ENCODE data around the gene GRXCR1. TPM values are rescaled to one million over a fixed set of nuclear protein-coding genes. Genes with fewer than 3 reads are reported as not detected.

Gene GRXCR1
- polyA plus RNA-seq, 1 of the 3 experiments (the other 2 are of a cell fraction), result not detected

DNA sequence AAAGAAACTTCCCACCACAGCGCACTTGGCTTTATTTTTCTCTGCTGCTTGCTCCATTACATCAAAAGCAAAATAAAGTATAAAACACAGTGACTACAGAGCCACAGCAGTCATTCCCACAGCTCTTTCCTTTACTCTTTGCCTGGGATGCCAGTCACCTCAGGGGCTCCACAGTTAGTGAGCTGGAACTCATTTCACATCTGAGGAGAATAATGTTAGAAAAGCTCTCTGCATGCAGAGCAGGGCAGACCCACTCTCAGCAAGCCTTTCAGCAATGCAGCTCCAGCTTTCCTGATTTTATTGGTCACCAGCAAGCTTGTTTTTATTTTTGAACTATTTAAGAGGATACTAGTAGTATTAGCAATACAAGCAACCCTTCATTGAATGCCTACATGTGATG lies 13.8 kb downstream of the GRXCR1 start (continued):
- TF ChIP-seq, protein P1, sequence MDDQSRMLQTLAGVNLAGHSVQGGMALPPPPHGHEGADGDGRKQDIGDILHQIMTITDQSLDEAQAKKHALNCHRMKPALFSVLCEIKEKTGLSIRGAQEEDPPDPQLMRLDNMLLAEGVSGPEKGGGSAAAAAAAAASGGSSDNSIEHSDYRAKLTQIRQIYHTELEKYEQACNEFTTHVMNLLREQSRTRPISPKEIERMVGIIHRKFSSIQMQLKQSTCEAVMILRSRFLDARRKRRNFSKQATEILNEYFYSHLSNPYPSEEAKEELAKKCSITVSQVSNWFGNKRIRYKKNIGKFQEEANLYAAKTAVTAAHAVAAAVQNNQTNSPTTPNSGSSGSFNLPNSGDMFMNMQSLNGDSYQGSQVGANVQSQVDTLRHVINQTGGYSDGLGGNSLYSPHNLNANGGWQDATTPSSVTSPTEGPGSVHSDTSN (IDR thresholded peaks at IDR 0.05), result no peak
- TF ChIP-seq, protein P2, sequence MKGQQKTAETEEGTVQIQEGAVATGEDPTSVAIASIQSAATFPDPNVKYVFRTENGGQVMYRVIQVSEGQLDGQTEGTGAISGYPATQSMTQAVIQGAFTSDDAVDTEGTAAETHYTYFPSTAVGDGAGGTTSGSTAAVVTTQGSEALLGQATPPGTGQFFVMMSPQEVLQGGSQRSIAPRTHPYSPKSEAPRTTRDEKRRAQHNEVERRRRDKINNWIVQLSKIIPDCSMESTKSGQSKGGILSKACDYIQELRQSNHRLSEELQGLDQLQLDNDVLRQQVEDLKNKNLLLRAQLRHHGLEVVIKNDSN (IDR thresholded peaks at IDR 0.05; ENCODE audit: borderline replicate concordance, low read depth), result no peak
- TF ChIP-seq, protein P3, sequence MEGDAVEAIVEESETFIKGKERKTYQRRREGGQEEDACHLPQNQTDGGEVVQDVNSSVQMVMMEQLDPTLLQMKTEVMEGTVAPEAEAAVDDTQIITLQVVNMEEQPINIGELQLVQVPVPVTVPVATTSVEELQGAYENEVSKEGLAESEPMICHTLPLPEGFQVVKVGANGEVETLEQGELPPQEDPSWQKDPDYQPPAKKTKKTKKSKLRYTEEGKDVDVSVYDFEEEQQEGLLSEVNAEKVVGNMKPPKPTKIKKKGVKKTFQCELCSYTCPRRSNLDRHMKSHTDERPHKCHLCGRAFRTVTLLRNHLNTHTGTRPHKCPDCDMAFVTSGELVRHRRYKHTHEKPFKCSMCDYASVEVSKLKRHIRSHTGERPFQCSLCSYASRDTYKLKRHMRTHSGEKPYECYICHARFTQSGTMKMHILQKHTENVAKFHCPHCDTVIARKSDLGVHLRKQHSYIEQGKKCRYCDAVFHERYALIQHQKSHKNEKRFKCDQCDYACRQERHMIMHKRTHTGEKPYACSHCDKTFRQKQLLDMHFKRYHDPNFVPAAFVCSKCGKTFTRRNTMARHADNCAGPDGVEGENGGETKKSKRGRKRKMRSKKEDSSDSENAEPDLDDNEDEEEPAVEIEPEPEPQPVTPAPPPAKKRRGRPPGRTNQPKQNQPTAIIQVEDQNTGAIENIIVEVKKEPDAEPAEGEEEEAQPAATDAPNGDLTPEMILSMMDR (IDR thresholded peaks at IDR 0.05), result no peak

DNA sequence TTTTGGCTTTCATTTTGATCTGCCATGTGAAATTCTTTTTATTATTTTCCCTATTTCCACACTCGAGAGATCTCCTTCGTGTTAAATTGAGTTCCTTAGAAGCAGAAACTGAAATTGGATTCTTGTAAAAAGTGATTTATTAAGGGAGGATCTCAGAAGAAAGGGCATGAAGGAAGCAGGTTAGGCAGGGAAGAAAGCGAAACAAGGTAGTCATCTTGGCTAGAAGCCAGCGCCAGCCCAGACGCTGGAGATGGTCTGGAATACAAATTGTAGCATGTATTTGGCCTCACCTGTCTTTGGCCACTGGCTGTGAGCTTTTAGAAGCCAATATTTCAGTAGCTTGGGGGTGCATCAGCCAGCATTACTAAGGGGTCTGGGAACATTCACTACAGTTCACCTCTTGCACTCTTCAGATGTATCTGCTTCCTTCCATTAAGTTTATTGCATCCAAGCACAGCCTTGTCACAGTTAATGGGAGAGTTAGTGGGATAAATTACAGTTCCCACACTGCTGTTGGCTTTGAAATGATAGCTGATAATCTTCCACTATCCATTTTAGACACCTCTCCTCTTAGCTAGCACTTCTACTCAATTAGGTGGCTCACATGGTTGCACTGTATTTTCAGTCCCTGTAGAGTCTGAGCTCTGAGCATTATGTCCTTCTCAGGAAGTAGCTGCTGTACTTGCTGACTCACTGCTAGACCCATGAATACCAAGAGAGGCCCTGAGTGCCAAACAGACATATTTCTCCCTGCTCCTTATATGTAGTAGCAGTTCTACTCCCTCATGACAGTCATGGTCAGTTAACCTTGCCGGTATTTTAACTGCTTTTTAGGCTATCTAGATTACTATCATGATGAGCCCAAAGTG lies 14.6 kb downstream of the GRXCR1 start:
- H3K4me2 ChIP-seq, result no peak overlapping the region
- H3K79me2 ChIP-seq (ENCODE audit: insufficient read depth), result no peaks in the 10 kb centered on the region
- H3K4me1 ChIP-seq (ENCODE audit: control insufficient read depth in 1 of 2, insufficient read depth in 2 of 2, low read depth in 1 of 2, low read length in 1 of 2), result peaks cover 0 to 10% of the 10 kb centered on the region in 2 experiments; a peak in 1 of 4 replicates
- no peaks in the 10 kb centered on the region for H4K20me1 ChIP-seq (ENCODE audit: insufficient read depth)
- 39% methylated on average over 6 of the region's 6 CpGs for WGBS (ENCODE audit: low lambda C conversion rate)
- no peaks in the 10 kb centered on the region for H3F3A ChIP-seq (replicated peaks; ENCODE audit: insufficient read depth)
- H3K9me3 ChIP-seq, result no peaks in the 10 kb centered on the region
- DNase-seq, result no peak
- H3K27me3 ChIP-seq (ENCODE audit: insufficient read depth), result no peaks in the 10 kb centered on the region
- ChIA-PET POLR2A (no interaction called here), CTCF (interaction anchor here (0.9 kb wide), 1 partner anchor 58 kb away, joined by 3 read pairs; no protein-coding TSS in a partner anchor)
- no peaks in the 10 kb centered on the region for H3K9me2 ChIP-seq
- no peak overlapping the region for H3K9ac ChIP-seq
- no peaks in the 10 kb centered on the region for H3K36me3 ChIP-seq (replicated peaks in 1 of 2; ENCODE audit: control insufficient read depth in 1 of 2, insufficient read depth in 2 of 2, low read length in 1 of 2)
- no peak overlapping the region; a peak in 1 of 4 replicates for H3K4me3 ChIP-seq (ENCODE audit: low read depth in 2 of 2, low read length in 1 of 2)
- TF ChIP-seq YY1 (IDR thresholded peaks at IDR 0.05; ENCODE audit: low read depth) (no peak), RFX5 (IDR thresholded peaks at IDR 0.05; ENCODE audit: low read length) (no peak)
- no peak overlapping the region for H2AFZ ChIP-seq (ENCODE audit: low read depth)
- no peak overlapping the region for H3K27ac ChIP-seq (ENCODE audit: low read depth in 2 of 2, low read length in 1 of 2)

DNA sequence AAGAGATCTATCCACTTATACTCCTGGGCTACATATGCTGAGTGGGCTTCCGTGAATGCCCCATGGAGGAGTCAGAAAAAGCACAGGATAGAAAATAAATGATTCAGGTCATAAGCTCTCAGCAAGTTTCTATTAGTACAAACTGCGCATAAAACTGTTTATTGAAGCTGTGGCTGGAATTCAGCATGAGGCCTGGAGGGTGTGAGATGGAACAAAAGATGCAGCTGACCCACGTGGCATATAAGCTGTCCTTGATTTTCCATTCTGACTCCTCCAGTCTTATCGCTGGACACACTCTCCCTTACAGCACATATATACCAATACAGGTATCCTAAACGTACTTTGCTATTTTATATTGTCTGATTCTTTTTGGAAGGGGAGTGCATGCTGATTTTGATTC lies 17.9 kb downstream of the GRXCR1 start:
- 23% methylated on average over 5 of the region's 5 CpGs for WGBS (ENCODE audit: low lambda C conversion rate)
- H4K20me1 ChIP-seq (ENCODE audit: insufficient read depth), result no peaks in the 10 kb centered on the region
- H3K9me2 ChIP-seq, result no peaks in the 10 kb centered on the region
- H3K27ac ChIP-seq (ENCODE audit: low read depth in 2 of 2, low read length in 1 of 2), result no peak overlapping the region
- H2AFZ ChIP-seq (ENCODE audit: low read depth), result no peak overlapping the region
- H3K9me3 ChIP-seq, result no peaks in the 10 kb centered on the region
- ChIA-PET CTCF (interaction anchor here (1.3 to 1.4 kb wide), 2 partner anchors 20 to 32 kb away, joined by 3 to 4 read pairs; no protein-coding TSS in a partner anchor), POLR2A (no interaction called here)
- H3K4me3 ChIP-seq (ENCODE audit: low read depth in 2 of 2, low read length in 1 of 2), result no peak overlapping the region
- H3K4me2 ChIP-seq, result no peak overlapping the region
- no peak for DNase-seq
- H3K36me3 ChIP-seq (replicated peaks in 1 of 2; ENCODE audit: control insufficient read depth in 1 of 2, insufficient read depth in 2 of 2, low read length in 1 of 2), result no peaks in the 10 kb centered on the region
- peaks cover 0 to 10% of the 10 kb centered on the region in 2 experiments; a peak in 1 of 4 replicates for H3K4me1 ChIP-seq (ENCODE audit: control insufficient read depth in 1 of 2, insufficient read depth in 2 of 2, low read depth in 1 of 2, low read length in 1 of 2)
- H3F3A ChIP-seq (replicated peaks; ENCODE audit: insufficient read depth), result no peaks in the 10 kb centered on the region
- no peak overlapping the region for H3K9ac ChIP-seq
- H3K79me2 ChIP-seq (ENCODE audit: insufficient read depth), result no peaks in the 10 kb centered on the region
- no peaks in the 10 kb centered on the region for H3K27me3 ChIP-seq (ENCODE audit: insufficient read depth)
- TF ChIP-seq, protein P4, sequence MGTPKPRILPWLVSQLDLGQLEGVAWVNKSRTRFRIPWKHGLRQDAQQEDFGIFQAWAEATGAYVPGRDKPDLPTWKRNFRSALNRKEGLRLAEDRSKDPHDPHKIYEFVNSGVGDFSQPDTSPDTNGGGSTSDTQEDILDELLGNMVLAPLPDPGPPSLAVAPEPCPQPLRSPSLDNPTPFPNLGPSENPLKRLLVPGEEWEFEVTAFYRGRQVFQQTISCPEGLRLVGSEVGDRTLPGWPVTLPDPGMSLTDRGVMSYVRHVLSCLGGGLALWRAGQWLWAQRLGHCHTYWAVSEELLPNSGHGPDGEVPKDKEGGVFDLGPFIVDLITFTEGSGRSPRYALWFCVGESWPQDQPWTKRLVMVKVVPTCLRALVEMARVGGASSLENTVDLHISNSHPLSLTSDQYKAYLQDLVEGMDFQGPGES (IDR thresholded peaks at IDR 0.05; ENCODE audit: low read depth, low read length), result no peak
- TF ChIP-seq JUND (IDR thresholded peaks at IDR 0.05) (no peak), TAF1 (IDR thresholded peaks at IDR 0.05; ENCODE audit: borderline replicate concordance, low read depth, low read length) (no peak), SIN3A (IDR thresholded peaks at IDR 0.05; ENCODE audit: borderline replicate concordance, low read depth, low read length) (no peak), NFIC (IDR thresholded peaks at IDR 0.05; ENCODE audit: borderline replicate concordance) (no peak), MEF2A (IDR thresholded peaks at IDR 0.05; ENCODE audit: borderline replicate concordance, low read depth) (no peak), YY1 (IDR thresholded peaks at IDR 0.05; ENCODE audit: low read depth) (no peak), RCOR1 (IDR thresholded peaks at IDR 0.05; ENCODE audit: low read length) (no peak), FOXM1 (IDR thresholded peaks at IDR 0.05; ENCODE audit: low read depth) (no peak), EP300 (IDR thresholded peaks at IDR 0.05; ENCODE audit: borderline replicate concordance in 1 of 2, low read depth in 1 of 2, low read length in 1 of 2) (no peak), TCF12 (IDR thresholded peaks at IDR 0.05) (no peak)
- TF ChIP-seq, protein P2 (IDR thresholded peaks at IDR 0.05; ENCODE audit: borderline replicate concordance, low read depth), result no peak
- TF ChIP-seq, protein P3 (IDR thresholded peaks at IDR 0.05), result no peak

Data from SK-N-SH (cell line).